Stimulated activated CD8-positive, alpha-beta memory T cell treated with anti-CD3 and anti-CD28 coated beads, Interleukin-4, amount 100 ng/mL, for 48 hours (primary cell): Measurements from ENCODE around the gene GLRB.
A peak's percentile ranks its signal among the peaks of the same experiment; 100 is the strongest.
"Not testable (repeated sequence)": the region's sequence is repeated elsewhere in the genome, so short reads cannot be mapped to it uniquely, and the experiment has no call there.

Experiments used
- DNase-seq: peaks from one replicate; pipeline ENCODE4 v3.0.0-alpha.2; 2020

GLRB gene

GRCh38 chr4:157141976-157142375 lies 66.0 kb downstream of the GLRB start:
- no peak for DNase-seq

- DNase-seq, result no peak
Measured at GRCh38 chr4:157143369-157143768, 67.4 kb downstream of the GLRB start.

- DNase-seq, result no peak
Measured at GRCh38 chr4:157151711-157152110, 75.8 kb downstream of the GLRB start.

- no peak for DNase-seq
Measured at GRCh38 chr4:157165935-157166610, 90.1 kb downstream of the GLRB start.

- no peak for DNase-seq
Measured at GRCh38 chr4:157170321-157170720, 94.4 kb downstream of the GLRB start.

- no peak for DNase-seq
Measured at GRCh38 chr4:157172011-157172410, 96.1 kb downstream of the GLRB start.

GRCh38 chr4:157180268-157180667 lies 104.3 kb downstream of the GLRB start:
- DNase-seq, result not testable (repeated sequence)

- DNase-seq, result no peak
Measured at GRCh38 chr4:157184300-157184699, 108.3 kb downstream of the GLRB start.

GRCh38 chr4:157185363-157185762 lies 109.4 kb downstream of the GLRB start:
- DNase-seq, result no peak

GRCh38 chr4:157195374-157195773 lies 119.4 kb downstream of the GLRB start:
- DNase-seq, result no peak

- no peak for DNase-seq
Measured at GRCh38 chr4:157196046-157196445, 120.1 kb downstream of the GLRB start.

GRCh38 chr4:157204634-157205244 lies 128.8 kb downstream of the GLRB start:
- DNase-seq, result peak; percentile 51

- no peak for DNase-seq
Measured at GRCh38 chr4:157217708-157218107, 141.8 kb downstream of the GLRB start.

GRCh38 chr4:157219711-157220370 lies 143.9 kb downstream of the GLRB start:
- no peak for DNase-seq

GRCh38 chr4:157220371-157220881 lies 144.5 kb downstream of the GLRB start, which contains the start of gene GRIA2:
Gene GRIA2 (plus strand): TSS chr4:157220728. CDS start chr4:157221043, 315 bp downstream.
- DNase-seq, result peak; percentile 35

- DNase-seq, result no peak
Measured at GRCh38 chr4:157221426-157221894, 145.5 kb downstream of the GLRB start.
